A673 (cell line): ENCODE results near the gene SH3TC1. TPM values are rescaled to one million over a fixed set of nuclear protein-coding genes. Genes with fewer than 3 reads are reported as not detected.

Experiments
- Bru-seq: library from RNA; stranded (reverse); fragments of 400-500 nt; gene quantifications from one replicate; lab custom pipeline; 2021; lab: Mats Ljungman, UMichigan
- BruChase-seq, 2 experiments: library from RNA; stranded (reverse); fragments of 400-500 nt; gene quantifications; one replicate each; lab custom pipeline; 2021; lab: Mats Ljungman, UMichigan
- BruUV-seq: library from RNA; stranded (reverse); fragments of 400-500 nt; replicated peaks from 2 replicates; lab custom pipeline; 2021; lab: Mats Ljungman, UMichigan
- CTCF ChIA-PET: fragments of 300-600 bp; sonication (Branson Sonifier 250); formaldehyde crosslinking; loops from one replicate; lab custom pipeline; 2022; ENCODE audit warnings: antibody characterized with exemption; lab: Charles Lee
- POLR2A ChIA-PET: fragments of 300-600 bp; sonication (Branson Sonifier 250); formaldehyde crosslinking; loops from one replicate; lab custom pipeline; 2022; ENCODE audit warnings: antibody characterized with exemption; ENCODE audit not compliant: low non-redundant PET; lab: Charles Lee
- DNase-seq: peaks from one replicate; pipeline ENCODE4 v3.0.0-alpha.2; 2015; ENCODE audit warnings: low spot score
- H3K27ac ChIP-seq: fragments of 200-600 bp; sonication (generic); 2 replicates; pipeline ENCODE4 v1.5.1; 2016; ENCODE audit warnings: mixed run types, low read depth, mild to moderate bottlenecking, mixed read lengths, antibody characterized with exemption, low read length; ENCODE audit not compliant: poor library complexity, severe bottlenecking
- H3K27me3 ChIP-seq: fragments of 200-600 bp; sonication (generic); replicated peaks from 2 replicates; pipeline ENCODE4 v1.6.1; 2017; ENCODE audit warnings: mixed run types, low read depth, mild to moderate bottlenecking, mixed read lengths, antibody characterized with exemption, low read length; ENCODE audit not compliant: insufficient read depth, poor library complexity
- H3K36me3 ChIP-seq: fragments of 200-600 bp; sonication (generic); 2 replicates; pipeline ENCODE4 v1.6.1; 2016; ENCODE audit warnings: mixed run types, mild to moderate bottlenecking, mixed read lengths, antibody characterized with exemption, low read length; ENCODE audit not compliant: insufficient read depth, poor library complexity, severe bottlenecking
- H3K4me1 ChIP-seq: fragments of 200-600 bp; sonication (generic); 2 replicates; pipeline ENCODE4 v1.6.1; 2017; ENCODE audit warnings: mixed run types, mild to moderate bottlenecking, mixed read lengths, antibody characterized with exemption, low read length; ENCODE audit not compliant: insufficient read depth, poor library complexity, severe bottlenecking
- H3K4me3 ChIP-seq: fragments of 200-600 bp; sonication (generic); 2 replicates; pipeline ENCODE4 v1.5.1; 2016; ENCODE audit warnings: low read depth, mixed run types, mild to moderate bottlenecking, mixed read lengths, low read length; ENCODE audit not compliant: poor library complexity, severe bottlenecking
- H3K9me3 ChIP-seq: fragments of 200-600 bp; sonication (generic); 2 replicates; pipeline ENCODE4 v1.6.1; 2016; ENCODE audit warnings: mixed run types, low read depth, mild to moderate bottlenecking, mixed read lengths, antibody characterized with exemption, low read length; ENCODE audit not compliant: poor library complexity, severe bottlenecking
- CTCF ChIP-seq: fragments of 300-800, 200-600 bp; sonication (generic); conservative IDR thresholded peaks from 2 replicates; pipeline ENCODE4 v1.5.1; 2017; ENCODE audit warnings: low read depth, mild to moderate bottlenecking, antibody characterized with exemption, low read length, moderate library complexity, mixed read lengths
- EZH2 ChIP-seq: fragments of 200-600 bp; sonication (generic); IDR thresholded peaks from 2 replicates; pipeline ENCODE4 v1.6.1; 2017; ENCODE audit warnings: borderline replicate concordance, low read depth, mild to moderate bottlenecking, mixed read lengths, antibody characterized with exemption, low read length; ENCODE audit not compliant: poor library complexity, severe bottlenecking
- intact Hi-C: fragments of 100-400 bp; cut with micrococcal nuclease; formaldehyde crosslinking; loops from one replicate; pipeline ENCODE4 v1.10.0; 2022; ENCODE audit not compliant: unreplicated experiment
- long read RNA-seq: library from polyadenylated mRNA; stranded (forward); transcript quantifications from one replicate; pipeline ENCODE4 v2.0.0, GENCODE V29; 2022
- total RNA-seq: library from RNA; stranded (reverse); gene quantifications from 2 replicates; pipeline ENCODE4 v1.2.3, GENCODE V29; 2021

The SH3TC1 gene
- total RNA-seq, result 0.71 and 2.7 TPM in 2 replicates
- percentile 12 among the genes with signal in this experiment for Bru-seq, nascent RNA
- BruChase-seq, experiment 1, labeled RNA remaining after a 2-hour chase, result percentile 21 among the genes with signal in this experiment
- BruChase-seq, experiment 2, labeled RNA remaining after a 6-hour chase, result percentile 16 among the genes with signal in this experiment
- long read RNA-seq, full-length matches to known transcripts, result 2 of 2 reads
- long read RNA-seq, partial matches to known transcripts, result 0 of 2 reads
- long read RNA-seq, other reads (novel, unspliced or antisense), result 0 of 2 reads

GRCh38 chr4:8198906-8199593 is at the start of gene SH3TC1:
Gene SH3TC1, plus strand, starts transcription at chr4:8199290. Its CDS starts 5,905 bp downstream, at chr4:8205195.
- peak; percentile 60 for DNase-seq
- Histone ChIP-seq H3K36me3 (no peaks in the 10 kb centered on the region), H3K4me1 (peaks cover 6% of the 10 kb centered on the region), H3K4me3 (no peak within 1 kb of the TSS), H3K9me3 (no peaks in the 10 kb centered on the region), H3K27me3 (no peaks in the 10 kb centered on the region), H3K27ac (peak within 1 kb of the TSS; percentile 5)
- POLR2A ChIA-PET, result no interaction called here
- BruUV-seq, result no TSS peak
- intact Hi-C loops, result no loop called here
- CTCF ChIA-PET, result no interaction called here
- TF ChIP-seq CTCF, result no peak
- TF ChIP-seq EZH2, result no peak

- no peaks in the 10 kb centered on the region for H3K36me3 ChIP-seq
- no peaks in the 10 kb centered on the region for H3K9me3 ChIP-seq
- no peak for DNase-seq
- peaks cover 4% of the 10 kb centered on the region for H3K4me1 ChIP-seq
- no peaks in the 10 kb centered on the region for H3K27me3 ChIP-seq
- POLR2A ChIA-PET, result no interaction called here
- no peak overlapping the region for H3K27ac ChIP-seq
- TF ChIP-seq CTCF (no peak), EZH2 (no peak)
- CTCF ChIA-PET, result no interaction called here
- no peak overlapping the region for H3K4me3 ChIP-seq
- no TSS peak for BruUV-seq
- intact Hi-C loops, result no loop called here
These were observed 49.4 kb upstream of the SH3TC1 start for GRCh38 chr4:8149664-8150063.

GRCh38 chr4:8150152-8151090 is 48.7 kb upstream of the SH3TC1 start:
- intact Hi-C loops, result no loop called here
- TF ChIP-seq EZH2 (no peak), CTCF (no peak)
- Histone ChIP-seq H3K4me1 (peaks cover 4% of the 10 kb centered on the region), H3K36me3 (no peaks in the 10 kb centered on the region), H3K4me3 (no peak overlapping the region), H3K27me3 (no peaks in the 10 kb centered on the region), H3K9me3 (no peaks in the 10 kb centered on the region), H3K27ac (no peak overlapping the region)
- DNase-seq, result no peak
- ChIA-PET POLR2A (no interaction called here), CTCF (no interaction called here)
- no TSS peak for BruUV-seq
